GM12878 (cell line): Measurements from ENCODE around the gene ARAP1. TPM values are rescaled to one million over a fixed set of nuclear protein-coding genes. Genes with fewer than 3 reads are reported as not detected.

Experiments used
- ATAC-seq: fragments of 200-7000 bp; cut with Tn5 transposase; 3 replicates; pipeline ENCODE4 v1.9.1; 2020; ENCODE audit warnings: mild to moderate bottlenecking, moderate library complexity
- BruUV-seq: library from RNA; stranded (reverse); fragments of 400-500 nt; replicated peaks from 2 replicates; lab custom pipeline; 2021; lab: Mats Ljungman, UMichigan
- CTCF ChIA-PET: fragments of 300-600 bp; sonication (Branson Sonifier 250); formaldehyde crosslinking; extraction: SDS; loops from one replicate; lab custom pipeline; 2021; ENCODE audit warnings: inconsistent platforms; lab: Yijun Ruan, JAX
- POLR2A ChIA-PET: fragments of 350-600 bp; formaldehyde crosslinking; extraction: SDS; loops from one replicate; lab custom pipeline; 2021; ENCODE audit warnings: inconsistent platforms; lab: Charles Lee
- RAD21 ChIA-PET: fragments of 300-600 bp; sonication (Branson Sonifier 250); formaldehyde crosslinking; loops from one replicate; lab custom pipeline; 2023; ENCODE audit warnings: antibody characterized with exemption; ENCODE audit not compliant: unreplicated experiment; lab: Charles Lee
- SMC1A ChIA-PET: fragments of 300-600 bp; sonication (Branson Sonifier 250); formaldehyde crosslinking; loops from one replicate; lab custom pipeline; 2023; ENCODE audit not compliant: unreplicated experiment, uncharacterized antibody; lab: Charles Lee
- DNase-seq: peaks from one replicate; pipeline ENCODE4 v3.0.0-alpha.2; 2011; ENCODE audit warnings: low read depth, low spot score
- FAIRE-seq: peaks from 3 replicates; lab custom pipeline; 2011; peaks lifted over from hg19 to GRCh38; lab: Jason Lieb, UNC
- H2AFZ ChIP-seq: 2 replicates; pipeline ENCODE4 v1.6.0; 2011; ENCODE audit warnings: low read depth, low read length, control low read depth; ENCODE audit not compliant: control insufficient read depth
- H3K27ac ChIP-seq: 2 replicates; pipeline ENCODE4 v1.5.1; 2011; ENCODE audit warnings: control low read depth; ENCODE audit not compliant: control insufficient read depth, insufficient read depth
- H3K27me3 ChIP-seq, 2 experiments: replicated peaks in 1 of 2; 2 replicates each; pipeline versions ENCODE4 v1.6.0 to v1.6.1; 2011; ENCODE audit warnings: low read length in 1 of 2; ENCODE audit not compliant: control insufficient read depth in 2 of 2, insufficient read depth in 2 of 2
- H3K36me3 ChIP-seq, 2 experiments: 2 replicates each; pipeline ENCODE4 v1.5.1; 2011; ENCODE audit warnings: low read length in 1 of 2; ENCODE audit not compliant: control insufficient read depth in 2 of 2, insufficient read depth in 2 of 2
- H3K4me1 ChIP-seq: 2 replicates; pipeline ENCODE4 v1.6.1; 2011; ENCODE audit warnings: mild to moderate bottlenecking, low read length, moderate library complexity, mixed read lengths; ENCODE audit not compliant: control insufficient read depth, insufficient read depth
- H3K4me2 ChIP-seq: 2 replicates; pipeline ENCODE4 v1.6.0; 2011; ENCODE audit warnings: control low read depth; ENCODE audit not compliant: control insufficient read depth, insufficient read depth
- H3K4me3 ChIP-seq: fragments of 200-600 bp; sonication (generic); 2 replicates; pipeline ENCODE4 v1.5.1; 2016
- H3K79me2 ChIP-seq: 2 replicates; pipeline ENCODE4 v1.6.0; 2011; ENCODE audit warnings: low read length; ENCODE audit not compliant: control insufficient read depth, insufficient read depth
- H3K9ac ChIP-seq: 2 replicates; pipeline ENCODE4 v1.8.0; 2011; ENCODE audit warnings: low read length, control low read depth, mixed read lengths; ENCODE audit not compliant: control insufficient read depth, insufficient read depth
- H3K9me3 ChIP-seq: replicated peaks from 3 replicates; pipeline ENCODE4 v1.5.1; 2011; ENCODE audit warnings: mild to moderate bottlenecking, low read length; ENCODE audit not compliant: control insufficient read depth, insufficient read depth
- H4K20me1 ChIP-seq: 2 replicates; pipeline ENCODE4 v1.6.0; 2011; ENCODE audit not compliant: control insufficient read depth, insufficient read depth
- CBFB ChIP-seq: IDR thresholded peaks from 2 replicates; pipeline ENCODE4 v1.6.1; 2016; ENCODE audit warnings: antibody characterized with exemption, low read depth
- NRF1 ChIP-seq: conservative IDR thresholded peaks from 2 replicates; pipeline ENCODE4 v1.6.1; 2011; ENCODE audit warnings: mild to moderate bottlenecking, low read depth, low read length, improper control_type of control experiment
- POLR2AphosphoS5 ChIP-seq: IDR thresholded peaks from 2 replicates; pipeline ENCODE4 v1.6.1; 2011; ENCODE audit warnings: mild to moderate bottlenecking, low read length, inconsistent platforms
- POU2F2 ChIP-seq: IDR thresholded peaks from 3 replicates; pipeline ENCODE4 v1.6.1; 2011; ENCODE audit warnings: low read depth, mild to moderate bottlenecking, low read length, borderline replicate concordance
- SIX5 ChIP-seq: IDR thresholded peaks from 2 replicates; pipeline ENCODE4 v1.6.1; 2011; ENCODE audit warnings: mild to moderate bottlenecking, low read depth, low read length, moderate library complexity; ENCODE audit not compliant: severe bottlenecking
- STAT1 ChIP-seq: fragments of 450-650 bp; conservative IDR thresholded peaks from 2 replicates; pipeline ENCODE4 v1.6.1; 2014; ENCODE audit warnings: antibody characterized with exemption, mild to moderate bottlenecking
- WGBS: methylation state at CpG from one replicate; pipeline ENCODE4 v1.1.6; 2016; ENCODE audit warnings: low lambda C conversion rate; ENCODE audit not compliant: insufficient replicate concordance, insufficient coverage; ENCODE audit errors: missing lambda C conversion rate; 5-methylcytosine and 5-hydroxymethylcytosine counted together
- in situ Hi-C: fragments of 300-500 bp; cut with MboI; formaldehyde crosslinking; loops from 9 replicates; pipeline ENCODE4 v1.14.3; 2018; ENCODE audit warnings: mixed read lengths
- intact Hi-C: fragments of 100-400 bp; cut with micrococcal nuclease; formaldehyde crosslinking; loops from one replicate; pipeline ENCODE4 v1.14.2; 2022; ENCODE audit not compliant: unreplicated experiment
- polyA plus RNA-seq, 11 experiments: library from polyadenylated mRNA; depleted of rRNA in 4 of 11; unstranded in 6 of 11; stranded (reverse) in 5 of 11; fragments of >200 nt; fragmentation: Nextera tagmentation in 4 of 11; fragmentation: Illumina TruSeq in 1 of 11; extraction: Ambion mirVana in 4 of 11; extraction: Trizol in 1 of 11; gene quantifications; 1 replicate in 1 of 11; 2 replicates in 10 of 11; pipeline versions ENCODE4 v1.2.1 to v1.2.3, GENCODE V29; 2011 to 2016; ENCODE audit warnings: inconsistent platforms in 2 of 11, missing spikeins in 2 of 11, low read depth in 1 of 11
- total RNA-seq, 4 experiments: library from RNA; depleted of rRNA in 3 of 4; stranded (reverse); fragments of >200 nt in 3 of 4; fragmentation: Illumina TruSeq in 1 of 4; extraction: Trizol in 1 of 4; gene quantifications; 2 replicates each; pipeline versions ENCODE4 v1.2.1 to v1.2.3, GENCODE V29; 2013 to 2021
- TF ChIP-seq, protein P1 (sequence below): fragments of 450-650 bp; formaldehyde crosslinking; IDR thresholded peaks from 2 replicates; pipeline ENCODE4 v1.5.0; 2022; ENCODE audit warnings: mild to moderate bottlenecking, missing genetic modification characterization

The ARAP1 gene
- total and polyA plus RNA-seq, 10 of the 15 experiments (the other 5 are each of a cell fraction or from before 2014, with no cell fraction given) = 0.55 to 102 (median 51.0) TPM

DNA sequence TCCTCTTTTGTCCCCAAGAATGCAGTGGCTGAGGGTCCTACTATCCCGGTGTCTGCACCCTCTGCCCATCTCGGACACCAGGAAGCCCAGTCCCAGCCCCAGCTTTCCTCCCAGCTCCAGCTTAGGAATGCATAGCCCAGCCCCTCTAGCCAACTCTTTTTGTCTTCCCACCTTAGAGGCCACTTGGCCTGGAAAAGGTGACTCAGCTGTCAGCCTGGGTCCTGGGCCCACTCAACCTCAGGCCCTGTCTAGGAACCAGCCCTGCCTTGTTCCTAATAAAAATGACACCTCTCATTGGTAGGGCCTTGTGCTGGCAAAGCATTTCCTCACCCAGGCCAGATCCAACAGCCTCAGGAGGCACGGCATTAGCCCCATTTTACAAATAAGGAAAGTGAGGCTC, 106.2 kb downstream of the ARAP1 start:
- POLR2A ChIA-PET = no interaction called here
- Histone ChIP-seq H3K27ac (no peak overlapping the region), H3K27me3 (peaks cover 4 to 9% of the 10 kb centered on the region in 2 experiments; a peak in 3 of 4 replicates)
- CTCF ChIA-PET = interaction anchor here (0.7 to 1.3 kb wide), 4 partner anchors 37 to 73 kb away, joined by 3 to 4 read pairs (median 4); no protein-coding TSS in a partner anchor
- TF ChIP-seq POLR2AphosphoS5 (no peak), CBFB (no peak), STAT1 (no peak), POU2F2 (no peak), NRF1 (no peak), SIX5 (no peak)
- TF ChIP-seq, protein P1, sequence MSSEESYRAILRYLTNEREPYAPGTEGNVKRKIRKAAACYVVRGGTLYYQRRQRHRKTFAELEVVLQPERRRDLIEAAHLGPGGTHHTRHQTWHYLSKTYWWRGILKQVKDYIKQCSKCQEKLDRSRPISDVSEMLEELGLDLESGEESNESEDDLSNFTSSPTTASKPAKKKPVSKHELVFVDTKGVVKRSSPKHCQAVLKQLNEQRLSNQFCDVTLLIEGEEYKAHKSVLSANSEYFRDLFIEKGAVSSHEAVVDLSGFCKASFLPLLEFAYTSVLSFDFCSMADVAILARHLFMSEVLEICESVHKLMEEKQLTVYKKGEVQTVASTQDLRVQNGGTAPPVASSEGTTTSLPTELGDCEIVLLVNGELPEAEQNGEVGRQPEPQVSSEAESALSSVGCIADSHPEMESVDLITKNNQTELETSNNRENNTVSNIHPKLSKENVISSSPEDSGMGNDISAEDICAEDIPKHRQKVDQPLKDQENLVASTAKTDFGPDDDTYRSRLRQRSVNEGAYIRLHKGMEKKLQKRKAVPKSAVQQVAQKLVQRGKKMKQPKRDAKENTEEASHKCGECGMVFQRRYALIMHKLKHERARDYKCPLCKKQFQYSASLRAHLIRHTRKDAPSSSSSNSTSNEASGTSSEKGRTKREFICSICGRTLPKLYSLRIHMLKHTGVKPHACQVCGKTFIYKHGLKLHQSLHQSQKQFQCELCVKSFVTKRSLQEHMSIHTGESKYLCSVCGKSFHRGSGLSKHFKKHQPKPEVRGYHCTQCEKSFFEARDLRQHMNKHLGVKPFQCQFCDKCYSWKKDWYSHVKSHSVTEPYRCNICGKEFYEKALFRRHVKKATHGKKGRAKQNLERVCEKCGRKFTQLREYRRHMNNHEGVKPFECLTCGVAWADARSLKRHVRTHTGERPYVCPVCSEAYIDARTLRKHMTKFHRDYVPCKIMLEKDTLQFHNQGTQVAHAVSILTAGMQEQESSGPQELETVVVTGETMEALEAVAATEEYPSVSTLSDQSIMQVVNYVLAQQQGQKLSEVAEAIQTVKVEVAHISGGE (CRISPR knock-in tag) = no peak
- TF ChIP-seq, all 136 proteins: peak for 0
- Histone ChIP-seq H4K20me1 (no peaks in the 10 kb centered on the region), H3K9me3 (no peaks in the 10 kb centered on the region), H3K4me2 (no peak overlapping the region), H3K36me3 (no peaks in the 10 kb centered on the region), H3K9ac (no peak overlapping the region), H3K79me2 (no peaks in the 10 kb centered on the region), H2AFZ (no peak overlapping the region), H3K4me3 (no peak overlapping the region), H3K4me1 (no peaks in the 10 kb centered on the region)
- FAIRE-seq (no peak), DNase-seq (no peak), ATAC-seq (no peak)
- in situ Hi-C loops = loop anchor here (5.0 kb wide), 1 partner anchor 64 kb away; no protein-coding TSS in a partner anchor
- intact Hi-C loops = no loop called here
- 24% methylated on average over 3 of the region's 3 CpGs for WGBS
- BruUV-seq = no TSS peak
- SMC1A ChIA-PET = interaction anchor here (0.6 to 2.0 kb wide), 3 partner anchors 15 to 60 kb away, joined by 3 to 7 read pairs (median 3); no protein-coding TSS in a partner anchor
- RAD21 ChIA-PET = interaction anchor here (1.4 to 2.0 kb wide), 2 partner anchors 38 to 52 kb away, joined by 3 to 5 read pairs; no protein-coding TSS in a partner anchor
